HEK293T (cell line): ENCODE measurements around the gene OPCML.

Experiments used
- CTCF ChIA-PET: fragments of 350-600 bp; formaldehyde crosslinking; extraction: SDS; loops from one replicate; lab custom pipeline; 2021; ENCODE audit warnings: antibody characterized with exemption, inconsistent platforms; lab: Yijun Ruan, JAX
- POLR2A ChIA-PET: fragments of 350-600 bp; formaldehyde crosslinking; extraction: SDS; loops from one replicate; lab custom pipeline; 2020; ENCODE audit warnings: antibody characterized with exemption, inconsistent platforms; lab: Yijun Ruan, JAX
- DNase-seq: peaks from one replicate; pipeline ENCODE4 v3.0.0; 2012; ENCODE audit warnings: mixed read lengths; ENCODE audit errors: extremely low spot score
- ARNT ChIP-seq: fragments of 450-650 bp; IDR thresholded peaks from 2 replicates; pipeline ENCODE4 v1.6.1; 2017; ENCODE audit warnings: mild to moderate bottlenecking
- BHLHE40 ChIP-seq: fragments of 450-650 bp; IDR thresholded peaks from 2 replicates; pipeline ENCODE4 v1.6.1; 2016; ENCODE audit warnings: mild to moderate bottlenecking, moderate library complexity, borderline replicate concordance
- CTBP1 ChIP-seq: fragments of 450-650 bp; IDR thresholded peaks from 2 replicates; pipeline ENCODE4 v1.6.1; 2016; ENCODE audit warnings: borderline replicate concordance
- ELF4 ChIP-seq: fragments of 450-650 bp; IDR thresholded peaks from 2 replicates; pipeline ENCODE4 v1.6.1; 2017; ENCODE audit warnings: antibody characterized with exemption
- FOXA1 ChIP-seq: fragments of 450-650 bp; IDR thresholded peaks from 2 replicates; pipeline ENCODE4 v1.6.1; 2016; ENCODE audit warnings: mild to moderate bottlenecking
- FOXK2 ChIP-seq: fragments of 450-650 bp; IDR thresholded peaks from 2 replicates; pipeline ENCODE4 v1.6.1; 2016; ENCODE audit warnings: mild to moderate bottlenecking
- FOXM1 ChIP-seq: fragments of 450-650 bp; IDR thresholded peaks from 2 replicates; pipeline ENCODE4 v1.6.1; 2017; ENCODE audit warnings: mild to moderate bottlenecking, borderline replicate concordance
- HDGF ChIP-seq: fragments of 450-650 bp; IDR thresholded peaks from 2 replicates; pipeline ENCODE4 v1.6.1; 2017; ENCODE audit warnings: antibody characterized with exemption, borderline replicate concordance
- L3MBTL2 ChIP-seq: fragments of 450-650 bp; conservative IDR thresholded peaks from 2 replicates; pipeline ENCODE4 v1.6.1; 2016; ENCODE audit warnings: mild to moderate bottlenecking
- LEF1 ChIP-seq: fragments of 450-650 bp; IDR thresholded peaks from 2 replicates; pipeline ENCODE4 v1.6.1; 2017; ENCODE audit warnings: mild to moderate bottlenecking, borderline replicate concordance
- NFRKB ChIP-seq: fragments of 450-650 bp; IDR thresholded peaks from 2 replicates; pipeline ENCODE4 v1.6.1; 2016; ENCODE audit warnings: mild to moderate bottlenecking, moderate library complexity
- PKNOX1 ChIP-seq: fragments of 450-650 bp; IDR thresholded peaks from 2 replicates; pipeline ENCODE4 v1.6.1; 2016
- SP1 ChIP-seq: fragments of 450-650 bp; IDR thresholded peaks from 2 replicates; pipeline ENCODE4 v1.6.1; 2017
- SUZ12 ChIP-seq: fragments of 450-650 bp; IDR thresholded peaks from 2 replicates; pipeline ENCODE4 v1.6.1; 2016; ENCODE audit warnings: mild to moderate bottlenecking
- TARDBP ChIP-seq: fragments of 450-650 bp; IDR thresholded peaks from 2 replicates; pipeline ENCODE4 v1.6.1; 2016
- ZNF384 ChIP-seq: fragments of 450-650 bp; IDR thresholded peaks from 2 replicates; pipeline ENCODE4 v1.6.1; 2016

Gene OPCML

GRCh38 chr11:132910011-132910760 is 622.1 kb downstream of the OPCML start:
- ChIA-PET POLR2A (no interaction called here), CTCF (no interaction called here)
- TF ChIP-seq TARDBP (no peak), SUZ12 (no peak), ELF4 (no peak), L3MBTL2 (no peak), LEF1 (no peak), FOXK2 (no peak), NFRKB (no peak), FOXA1 (no peak)
- no peak for DNase-seq

GRCh38 chr11:132909021-132909606 is 623.2 kb downstream of the OPCML start:
- ChIA-PET POLR2A (no interaction called here), CTCF (no interaction called here)
- TF ChIP-seq FOXK2 (no peak), NFRKB (no peak), ELF4 (no peak), CTBP1 (no peak), SUZ12 (no peak), BHLHE40 (no peak), SP1 (no peak), L3MBTL2 (no peak), LEF1 (no peak), FOXM1 (no peak), ZNF384 (no peak), ARNT (no peak), PKNOX1 (no peak), HDGF (no peak), TARDBP (no peak), FOXA1 (no peak)

GRCh38 chr11:132908414-132908810 is 623.9 kb downstream of the OPCML start:
- ChIA-PET CTCF (no interaction called here), POLR2A (no interaction called here)
- TF ChIP-seq FOXA1, result no peak
- no peak for TF ChIP-seq CTBP1
- TF ChIP-seq PKNOX1, result no peak
- TF ChIP-seq FOXM1, result no peak
- no peak for TF ChIP-seq HDGF
- TF ChIP-seq SUZ12, result no peak
- no peak for TF ChIP-seq BHLHE40
- no peak for TF ChIP-seq FOXK2
- DNase-seq, result no peak

More at GRCh38 chr11:132909021-132909606, 623.2 kb downstream of the OPCML start:
- no peak for DNase-seq

GRCh38 chr11:132907651-132908413 is 624.5 kb downstream of the OPCML start:
- CTCF ChIA-PET, result no interaction called here
- POLR2A ChIA-PET, result no interaction called here
- DNase-seq, result no peak
- TF ChIP-seq ARNT (no peak), LEF1 (no peak), L3MBTL2 (no peak)

GRCh38 chr11:132904607-132905006 is 627.7 kb downstream of the OPCML start:
- ChIA-PET POLR2A (no interaction called here), CTCF (no interaction called here)
- TF ChIP-seq BHLHE40, result no peak
- TF ChIP-seq HDGF, result no peak
- no peak for TF ChIP-seq LEF1
- no peak for TF ChIP-seq FOXA1
- TF ChIP-seq CTBP1, result no peak
- TF ChIP-seq ZNF384, result no peak
- no peak for TF ChIP-seq TARDBP
- TF ChIP-seq SP1, result no peak
- no peak for TF ChIP-seq PKNOX1
- no peak for TF ChIP-seq FOXK2
- no peak for TF ChIP-seq ELF4
- TF ChIP-seq FOXM1, result no peak
- no peak for TF ChIP-seq SUZ12
- no peak for TF ChIP-seq ARNT
- no peak for TF ChIP-seq L3MBTL2
- TF ChIP-seq NFRKB, result no peak
- no peak for DNase-seq
